ENCODE measurements around the gene UBTF. TPM values are rescaled to one million over a fixed set of nuclear protein-coding genes. Genes with fewer than 3 reads are reported as not detected.

Gene UBTF
- polyA plus RNA-seq, 3 donors: 6.0 to 13.1 (median 12.5) TPM

DNA sequence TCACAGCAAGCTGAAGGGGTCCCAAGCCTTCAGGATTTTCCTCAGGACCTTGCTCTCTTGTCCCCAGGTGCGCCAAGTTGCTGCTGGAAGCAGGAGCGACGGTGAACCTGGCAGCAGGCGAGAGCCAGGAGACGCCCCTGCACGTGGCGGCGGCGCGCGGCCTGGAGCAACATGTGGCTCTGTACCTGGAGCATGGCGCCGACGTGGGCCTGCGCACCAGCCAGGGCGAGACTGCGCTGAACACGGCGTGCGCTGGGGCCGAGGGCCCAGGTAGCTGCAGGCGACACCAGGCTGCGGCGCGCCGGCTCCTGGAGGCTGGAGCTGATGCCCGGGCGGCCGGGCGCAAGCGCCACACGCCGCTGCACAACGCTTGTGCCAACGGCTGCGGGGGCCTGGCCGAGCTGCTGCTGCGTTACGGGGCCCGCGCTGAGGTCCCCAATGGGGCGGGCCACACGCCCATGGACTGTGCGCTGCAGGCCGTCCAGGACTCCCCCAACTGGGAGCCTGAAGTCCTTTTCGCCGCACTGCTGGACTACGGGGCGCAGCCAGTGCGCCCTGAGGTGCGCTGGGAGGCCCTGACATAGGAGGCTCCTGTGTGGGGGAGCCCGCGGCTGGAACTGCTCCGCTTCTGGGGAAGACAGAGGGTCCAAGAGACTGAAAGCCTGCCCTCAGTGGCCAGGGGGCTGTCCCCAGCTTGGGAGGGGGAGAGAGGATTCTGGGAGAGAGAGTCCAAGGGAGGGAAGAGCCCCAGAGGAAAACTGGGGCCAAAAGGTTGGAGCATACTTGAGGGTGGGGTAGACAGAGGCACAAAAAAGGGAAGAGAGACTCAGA, 42.6 kb downstream of the UBTF start:
- Histone ChIP-seq H4K20me1 (ENCODE audit: insufficient read depth, low read length) (peaks cover 3% of the 10 kb centered on the region), H3K27me3 (ENCODE audit: control insufficient read depth in 2 of 2, insufficient read depth in 2 of 2, low read length in 2 of 2) (no peaks in the 10 kb centered on the region), H3K27ac (ENCODE audit: low read depth in 1 of 2, low read length in 2 of 2) (no peak overlapping the region), H2AFZ (ENCODE audit: insufficient read depth, low read depth, low read length, poor library complexity, severe bottlenecking) (no peak overlapping the region), H3K4me1 (ENCODE audit: control insufficient read depth in 1 of 2, insufficient read depth in 2 of 2, low read length in 2 of 2) (no peaks in the 10 kb centered on the region), H3K79me2 (ENCODE audit: insufficient read depth, low read length) (peaks cover 5% of the 10 kb centered on the region), H3K4me3 (replicated peaks in 1 of 3; ENCODE audit: low read depth in 2 of 3, low read length in 3 of 3) (no peak overlapping the region), H3K9me3 (replicated peaks in 1 of 2; ENCODE audit: control insufficient read depth in 1 of 2, insufficient read depth in 1 of 2, low read length in 2 of 2) (no peaks in the 10 kb centered on the region), H3K36me3 (replicated peaks in 1 of 2; ENCODE audit: control insufficient read depth in 1 of 2, insufficient read depth in 2 of 2, low read length in 2 of 2) (peaks cover 34 to 37% of the 10 kb centered on the region in 2 donors), H3K9ac (ENCODE audit: insufficient read depth, low read length, poor library complexity, severe bottlenecking) (no peak overlapping the region), H3K4me2 (replicated peaks; ENCODE audit: extremely low read depth, low read length, poor library complexity, severe bottlenecking) (no peak overlapping the region)
- intact Hi-C loops (cut with micrococcal nuclease): no loop called here
- no peak overlapping the region for H3K4me3 Mint-ChIP-seq
- no peak for DNase-seq
- peaks cover 0 to 2% (median 0%) of the 10 kb centered on the region in 7 donors for H3K9me3 Mint-ChIP-seq
- no peaks in the 10 kb centered on the region for H3K27me3 Mint-ChIP-seq (ENCODE audit: low read depth in 3 of 3)
- H3K4me1 Mint-ChIP-seq: no peaks in the 10 kb centered on the region
- peak overlapping the region in 4 of 7 donors; percentile 30 to 69 (median 54) for H3K27ac Mint-ChIP-seq
- TF ChIP-seq, protein P1, sequence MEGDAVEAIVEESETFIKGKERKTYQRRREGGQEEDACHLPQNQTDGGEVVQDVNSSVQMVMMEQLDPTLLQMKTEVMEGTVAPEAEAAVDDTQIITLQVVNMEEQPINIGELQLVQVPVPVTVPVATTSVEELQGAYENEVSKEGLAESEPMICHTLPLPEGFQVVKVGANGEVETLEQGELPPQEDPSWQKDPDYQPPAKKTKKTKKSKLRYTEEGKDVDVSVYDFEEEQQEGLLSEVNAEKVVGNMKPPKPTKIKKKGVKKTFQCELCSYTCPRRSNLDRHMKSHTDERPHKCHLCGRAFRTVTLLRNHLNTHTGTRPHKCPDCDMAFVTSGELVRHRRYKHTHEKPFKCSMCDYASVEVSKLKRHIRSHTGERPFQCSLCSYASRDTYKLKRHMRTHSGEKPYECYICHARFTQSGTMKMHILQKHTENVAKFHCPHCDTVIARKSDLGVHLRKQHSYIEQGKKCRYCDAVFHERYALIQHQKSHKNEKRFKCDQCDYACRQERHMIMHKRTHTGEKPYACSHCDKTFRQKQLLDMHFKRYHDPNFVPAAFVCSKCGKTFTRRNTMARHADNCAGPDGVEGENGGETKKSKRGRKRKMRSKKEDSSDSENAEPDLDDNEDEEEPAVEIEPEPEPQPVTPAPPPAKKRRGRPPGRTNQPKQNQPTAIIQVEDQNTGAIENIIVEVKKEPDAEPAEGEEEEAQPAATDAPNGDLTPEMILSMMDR (IDR thresholded peaks at IDR 0.05): no peak
- WGBS (ENCODE audit: insufficient coverage): 97% methylated on average over 51 of the region's 54 CpGs
- H3K36me3 Mint-ChIP-seq: peaks cover 22 to 50% of the 10 kb centered on the region in 2 donors

DNA sequence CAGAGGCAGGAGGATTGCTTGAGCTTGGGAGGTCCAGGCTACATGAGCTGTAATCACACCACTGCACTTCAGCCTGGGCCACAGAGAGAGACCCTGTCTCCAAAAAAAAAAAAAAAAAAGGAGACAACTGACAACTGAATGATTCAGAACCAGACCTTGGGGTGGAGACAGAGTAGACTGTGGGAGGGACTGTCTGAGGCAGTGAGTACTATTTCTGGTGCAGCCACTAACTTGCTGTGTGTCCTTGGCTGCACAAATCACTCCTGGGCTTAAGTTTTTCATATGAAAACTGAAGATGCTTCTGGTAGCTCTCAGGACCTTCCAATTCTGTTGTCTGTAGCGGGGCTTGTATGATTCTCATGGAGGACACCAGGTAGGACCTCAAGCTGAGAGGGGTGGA, 43.2 kb downstream of the UBTF start:
- H3K9ac ChIP-seq (ENCODE audit: insufficient read depth, low read length, poor library complexity, severe bottlenecking): no peak overlapping the region
- DNase-seq: no peak
- H3K4me2 ChIP-seq (replicated peaks; ENCODE audit: extremely low read depth, low read length, poor library complexity, severe bottlenecking): no peak overlapping the region
- no peaks in the 10 kb centered on the region for H3K79me2 ChIP-seq (ENCODE audit: insufficient read depth, low read length)
- H3K4me3 ChIP-seq (replicated peaks in 1 of 3; ENCODE audit: low read depth in 2 of 3, low read length in 3 of 3): no peak overlapping the region
- Mint-ChIP-seq H3K9me3 (peaks cover 0 to 2% (median 0%) of the 10 kb centered on the region in 7 donors), H3K36me3 (peaks cover 19 to 44% of the 10 kb centered on the region in 2 donors), H3K27ac (peak overlapping the region in 4 of 7 donors; percentile 35 to 69 (median 68)), H3K27me3 (ENCODE audit: low read depth in 3 of 3) (no peaks in the 10 kb centered on the region), H3K4me3 (no peak overlapping the region), H3K4me1 (no peaks in the 10 kb centered on the region)
- intact Hi-C loops (cut with micrococcal nuclease): no loop called here
- no peak overlapping the region for H3K27ac ChIP-seq (ENCODE audit: low read depth in 1 of 2, low read length in 2 of 2)
- H2AFZ ChIP-seq (ENCODE audit: insufficient read depth, low read depth, low read length, poor library complexity, severe bottlenecking): no peak overlapping the region
- 100% methylated on average over 1 of the region's 1 CpG for WGBS (ENCODE audit: insufficient coverage)
- H3K27me3 ChIP-seq (ENCODE audit: control insufficient read depth in 2 of 2, insufficient read depth in 2 of 2, low read length in 2 of 2): no peaks in the 10 kb centered on the region
- no peaks in the 10 kb centered on the region for H4K20me1 ChIP-seq (ENCODE audit: insufficient read depth, low read length)
- no peaks in the 10 kb centered on the region for H3K4me1 ChIP-seq (ENCODE audit: control insufficient read depth in 1 of 2, insufficient read depth in 2 of 2, low read length in 2 of 2)
- H3K36me3 ChIP-seq (replicated peaks in 1 of 2; ENCODE audit: control insufficient read depth in 1 of 2, insufficient read depth in 2 of 2, low read length in 2 of 2): peaks cover 31 to 32% of the 10 kb centered on the region in 2 donors
- H3K9me3 ChIP-seq (replicated peaks in 1 of 2; ENCODE audit: control insufficient read depth in 1 of 2, insufficient read depth in 1 of 2, low read length in 2 of 2): no peaks in the 10 kb centered on the region
- TF ChIP-seq, protein P1 (IDR thresholded peaks at IDR 0.05): no peak
